HG03354 (cell line): ENCODE data around the gene ACD.

ENCODE experiments used
- ATAC-seq: cut with Tn5 transposase; IDR thresholded peaks from one replicate; pipeline ENCODE4 v1.9.1; 2021; ENCODE audit warnings: mild to moderate bottlenecking; ENCODE audit not compliant: unreplicated experiment, poor library complexity, severe bottlenecking

Gene ACD

DNA sequence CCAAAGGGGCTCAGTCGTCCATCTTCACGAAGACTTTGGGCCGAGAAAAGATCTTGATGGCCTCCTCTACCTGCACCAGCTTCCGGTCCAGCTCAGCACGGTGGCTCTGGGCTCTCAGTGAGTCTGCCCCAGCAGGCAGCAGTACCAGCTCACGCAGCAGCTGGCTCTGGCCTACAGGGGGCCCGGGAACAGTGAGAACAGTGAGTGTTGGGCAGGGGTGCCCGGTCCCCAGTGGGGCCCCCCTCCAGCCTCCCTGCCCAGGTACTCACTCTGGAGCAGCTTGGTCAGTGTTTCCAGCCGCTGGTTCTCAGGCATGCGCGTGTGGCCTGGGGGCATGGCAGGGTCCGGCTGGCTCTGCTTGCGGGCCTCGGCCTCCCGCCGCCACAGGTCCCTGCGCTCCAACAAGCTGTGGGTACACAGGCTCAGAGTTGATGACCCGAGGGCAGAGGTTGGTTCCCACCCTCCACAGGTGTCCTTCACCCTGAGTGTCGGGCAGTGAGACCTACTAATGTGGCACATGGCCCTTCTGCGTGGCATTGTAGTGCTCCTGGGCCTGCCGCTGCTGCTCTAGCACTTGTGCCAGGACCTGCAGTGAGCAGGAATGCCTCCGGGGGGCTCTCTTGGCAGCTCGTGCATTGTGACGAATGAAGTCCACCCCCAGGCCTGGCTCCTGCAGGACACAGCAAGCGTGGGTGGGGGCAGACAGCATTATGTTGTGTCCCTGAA is 3.3 kb upstream of the ACD start:
- no peak for ATAC-seq

DNA sequence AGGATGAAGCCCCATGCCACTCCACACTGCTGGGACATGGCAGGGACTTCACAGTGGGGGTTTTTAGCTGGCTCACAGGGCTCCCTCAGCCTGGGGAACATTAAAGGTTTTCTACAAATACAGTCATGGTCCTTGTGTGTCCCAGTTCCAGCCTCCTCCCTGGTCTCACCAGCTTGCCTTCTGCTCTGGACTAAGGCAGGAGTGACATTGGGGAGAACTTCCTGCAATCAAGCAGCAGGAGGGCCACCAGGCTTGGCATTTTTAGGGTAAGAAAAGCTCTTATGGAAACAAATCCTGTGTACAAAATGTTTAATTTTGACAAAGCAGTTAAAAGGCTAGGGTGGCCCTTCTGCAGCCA is 2.6 kb upstream of the ACD start:
- no peak for ATAC-seq

GRCh38 chr16:67661886-67662652 is 2.0 kb upstream of the ACD start:
- ATAC-seq = no peak

DNA sequence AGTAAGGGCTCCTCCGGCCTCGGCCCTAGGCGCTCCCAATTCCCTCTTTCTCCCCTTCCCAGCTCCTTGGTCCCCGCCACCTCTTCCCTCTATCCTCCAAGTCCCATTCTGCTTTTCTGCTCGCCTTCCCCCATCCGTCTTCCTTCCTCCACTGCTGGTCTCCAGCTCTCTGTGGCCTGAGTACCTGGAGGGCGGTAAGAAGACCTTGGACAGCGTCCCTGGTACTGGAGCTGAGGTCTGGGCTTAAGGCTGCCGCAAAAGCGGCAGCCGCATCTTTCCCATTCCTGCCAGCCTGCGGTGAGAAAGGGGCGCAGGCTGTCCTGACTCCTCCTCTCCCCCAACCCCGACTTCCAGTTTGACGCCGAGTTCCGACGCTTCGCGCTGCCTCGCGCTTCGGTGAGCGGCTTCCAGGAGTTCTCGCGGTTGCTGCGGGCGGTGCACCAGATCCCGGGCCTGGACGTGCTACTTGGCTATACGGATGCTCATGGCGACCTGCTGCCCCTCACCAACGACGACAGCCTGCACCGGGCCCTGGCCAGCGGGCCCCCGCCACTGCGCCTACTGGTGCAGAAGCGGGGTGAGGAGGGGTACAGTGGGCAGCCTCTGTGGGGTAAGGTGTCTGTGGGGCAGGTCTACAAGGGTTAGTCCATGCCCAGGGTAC is 1.2 kb upstream of the ACD start:
- peak; percentile 1 for ATAC-seq

DNA sequence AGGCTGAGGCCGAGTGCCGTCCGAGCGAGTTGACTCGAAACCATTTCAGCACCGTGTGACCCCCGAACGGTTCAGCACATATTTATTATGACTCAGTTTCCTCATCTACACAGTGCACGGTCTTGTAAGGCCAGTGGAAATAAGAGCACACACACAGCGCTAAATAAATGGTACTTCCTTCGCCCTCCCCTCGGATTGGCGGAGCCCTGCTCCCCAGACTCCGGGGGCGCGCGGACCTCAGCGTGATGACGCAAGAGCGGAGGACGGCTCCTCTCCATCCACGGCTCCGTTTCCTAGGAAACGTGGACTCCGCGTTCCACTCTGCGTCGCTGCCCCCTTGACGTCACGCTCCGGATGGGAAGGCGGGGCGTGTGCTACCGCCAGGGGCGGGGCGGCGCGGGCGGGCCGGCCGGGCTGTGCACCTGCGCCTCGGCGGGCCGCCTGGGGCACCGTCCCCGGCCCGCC is 536 bp upstream of the ACD start, which contains the start of gene PARD6A:
Gene PARD6A (plus strand): TSS at position 397 of the 465 bp plus-strand sequence. CDS start 79 bp downstream, outside the sequence.
- peak; percentile 74 for ATAC-seq

- ATAC-seq = no peak
These were observed 998 bp downstream of the ACD start for GRCh38 chr16:67658849-67659674.

GRCh38 chr16:67657751-67658518 is 2.1 kb downstream of the ACD start:
- ATAC-seq = no peak

DNA sequence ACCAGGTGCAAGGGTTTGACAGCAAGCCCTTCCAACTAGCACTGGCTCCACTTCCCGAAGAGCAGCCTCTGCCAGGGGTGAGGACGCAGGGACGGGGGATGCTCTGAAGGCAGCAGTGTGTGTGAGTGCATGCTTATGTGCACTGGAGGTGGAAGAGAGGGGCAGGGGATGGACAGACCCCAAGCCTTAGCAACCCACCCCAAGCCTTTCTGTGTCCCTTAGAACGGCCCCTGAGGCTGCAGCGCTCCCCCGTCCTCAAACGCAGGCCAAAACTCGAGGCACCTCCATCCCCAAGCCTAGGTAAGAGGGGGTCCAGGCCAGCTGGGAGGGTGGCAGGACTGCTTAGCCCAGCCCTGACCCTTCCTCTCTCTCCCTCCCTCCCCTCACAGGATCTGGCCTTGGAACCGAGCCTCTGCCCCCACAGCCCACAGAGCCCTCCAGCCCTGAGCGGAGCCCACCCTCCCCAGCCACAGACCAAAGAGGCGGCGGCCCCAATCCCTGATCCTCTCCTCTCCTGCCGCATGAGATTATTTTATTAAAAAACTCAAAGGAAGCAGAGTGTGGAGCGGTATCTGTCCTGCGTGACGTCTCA is 2.9 kb downstream of the ACD start:
- ATAC-seq = no peak

- no peak for ATAC-seq
These were observed 3.6 kb downstream of the ACD start for GRCh38 chr16:67656344-67657016.

- no peak for ATAC-seq
These were observed 4.7 kb downstream of the ACD start for GRCh38 chr16:67655363-67655762.

DNA sequence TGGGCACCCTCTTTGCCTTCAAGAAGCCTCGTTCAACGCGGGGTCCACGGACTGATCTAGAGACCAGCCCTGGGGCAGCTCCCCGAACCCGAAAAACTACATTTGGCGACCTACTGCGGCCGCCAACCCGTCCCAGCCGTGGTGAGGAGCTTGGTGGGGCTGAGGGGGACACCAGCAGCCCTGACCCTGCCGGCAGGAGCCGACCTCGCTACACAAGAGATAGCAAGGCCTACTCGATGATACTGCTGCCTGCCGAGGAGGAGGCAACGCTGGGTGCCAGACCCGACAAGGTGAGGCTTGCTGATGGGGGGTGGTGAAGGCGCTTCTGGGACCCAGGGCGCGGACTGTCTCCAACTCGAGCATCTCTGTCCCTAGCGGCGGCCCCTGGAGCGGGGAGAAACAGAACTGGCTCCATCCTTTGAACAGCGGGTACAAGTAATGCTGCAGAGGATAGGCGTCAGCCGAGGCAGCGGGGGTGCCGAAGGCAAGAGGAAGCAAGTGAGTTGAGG is 5.6 kb downstream of the ACD start:
- ATAC-seq = no peak

GRCh38 chr16:67653789-67654402 is 6.2 kb downstream of the ACD start:
- no peak for ATAC-seq

- no peak for ATAC-seq
These were observed 6.8 kb downstream of the ACD start for GRCh38 chr16:67653128-67653788.

DNA sequence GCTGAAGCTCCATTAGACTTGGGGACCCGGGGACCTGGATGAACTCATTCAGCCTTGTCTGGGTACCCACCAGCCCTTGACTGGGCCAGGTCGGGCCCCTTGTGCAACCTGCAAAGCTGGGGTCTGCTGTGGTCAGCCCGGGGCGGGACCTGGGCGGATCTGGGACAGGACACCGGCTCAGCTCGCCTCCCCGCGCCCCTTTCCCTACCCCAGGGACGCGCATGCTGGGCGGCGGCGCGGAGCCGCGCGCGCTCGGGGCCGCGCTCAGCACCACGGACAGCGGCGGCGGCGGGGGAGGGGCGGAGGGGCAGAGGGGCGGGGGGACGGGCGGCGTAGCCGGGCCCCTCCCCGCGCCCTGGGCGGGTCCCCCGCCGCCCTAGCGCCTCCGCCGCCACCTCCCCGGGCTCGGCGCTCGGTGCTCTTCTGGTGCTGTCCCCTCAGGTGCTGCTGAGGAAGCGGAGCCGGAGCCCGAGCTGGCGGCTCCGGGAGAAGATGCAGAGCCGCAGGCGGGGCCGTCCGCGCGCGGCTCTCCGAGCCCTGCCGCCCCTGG is 7.4 kb downstream of the ACD start:
- ATAC-seq = no peak

- no peak for ATAC-seq
These were observed 8.2 kb downstream of the ACD start for GRCh38 chr16:67651847-67652246.

- ATAC-seq = no peak
These were observed 9.0 kb downstream of the ACD start for GRCh38 chr16:67651039-67651438.

DNA sequence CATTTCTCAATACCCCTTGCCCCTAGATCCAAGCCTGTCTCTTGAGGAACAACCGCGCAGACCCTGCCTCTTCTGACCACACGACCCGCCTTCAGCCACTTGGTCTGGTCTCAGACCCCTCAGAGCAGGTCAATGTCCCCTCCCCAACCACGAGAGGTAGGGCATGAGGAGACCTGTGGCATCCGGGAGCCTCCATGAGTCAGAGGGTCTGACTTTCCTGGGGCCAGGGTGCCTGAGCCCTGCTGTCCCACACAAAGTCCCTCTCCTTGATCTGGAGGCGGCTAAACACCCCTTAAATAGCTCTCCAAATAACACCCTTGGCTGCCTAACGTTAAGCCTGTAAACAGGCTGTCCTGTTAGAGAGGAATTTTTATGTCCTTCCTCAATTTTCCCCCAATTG is 10.0 kb downstream of the ACD start:
- no peak for ATAC-seq
